Mesodermal cell (in vitro differentiated cells): ENCODE measurements around the gene SLCO3A1.

Source experiments
- H3K27ac ChIP-seq: 2 replicates; pipeline ENCODE4 v1.7.0; 2013; ENCODE audit warnings: mild to moderate bottlenecking, low read depth, low read length, moderate library complexity; ENCODE audit not compliant: severe bottlenecking
- H3K36me3 ChIP-seq: 2 replicates; pipeline ENCODE4 v1.7.1; 2013; ENCODE audit warnings: mild to moderate bottlenecking, low read length, moderate library complexity; ENCODE audit not compliant: control insufficient read depth, insufficient read depth
- H3K4me1 ChIP-seq: one replicate; pipeline ENCODE4 v1.7.1; 2013; ENCODE audit warnings: mild to moderate bottlenecking, low read length; ENCODE audit not compliant: insufficient read depth, control insufficient read depth, poor library complexity, severe bottlenecking
- H3K4me3 ChIP-seq: 2 replicates; pipeline ENCODE4 v1.7.0; 2013; ENCODE audit warnings: low read length, control low read depth, mild to moderate bottlenecking; ENCODE audit not compliant: insufficient read depth, poor library complexity, severe bottlenecking; ENCODE audit errors: extremely low read depth
- H3K9me3 ChIP-seq: 2 replicates; pipeline ENCODE4 v1.7.1; 2013; ENCODE audit warnings: mild to moderate bottlenecking, low read length, moderate library complexity; ENCODE audit not compliant: control insufficient read depth
- WGBS, 2 experiments: methylation state at CpG; one replicate each; pipeline ENCODE4 v1.1.5; 2013; ENCODE audit warnings: missing lambda C conversion rate in 2 of 2; ENCODE audit not compliant: insufficient coverage in 2 of 2; 5-methylcytosine and 5-hydroxymethylcytosine counted together

The SLCO3A1 gene

DNA sequence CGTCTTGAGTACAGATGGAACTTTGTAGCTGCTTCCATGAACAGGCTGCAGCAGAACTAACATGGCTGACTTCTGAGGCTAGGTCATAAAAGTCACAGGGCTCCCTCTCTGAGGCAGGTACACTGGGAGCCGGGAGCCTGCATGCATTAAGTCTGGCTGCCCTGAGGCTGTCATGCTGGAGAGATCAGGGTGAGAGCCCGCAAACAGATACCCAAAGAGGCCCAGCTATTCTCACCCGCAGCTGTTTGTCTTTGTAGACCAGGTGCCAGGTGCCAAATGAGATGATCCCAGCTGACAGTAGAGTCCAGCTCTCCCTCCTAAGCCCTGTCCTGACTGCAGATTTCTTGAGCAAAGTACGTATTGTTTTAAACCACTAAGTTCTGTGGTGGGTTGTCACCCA is 8.6 kb upstream of the SLCO3A1 start:
- Histone ChIP-seq H3K36me3 (no peaks in the 10 kb centered on the region), H3K27ac (no peak overlapping the region)

GRCh38 chr15:91845720-91846119 is 7.8 kb upstream of the SLCO3A1 start:
- 87% methylated on average over 4 of the region's 6 CpGs; no CpG with 5 or more reads in 1 of the 2 experiments for WGBS, 2 experiments
- Histone ChIP-seq H3K9me3 (no peaks in the 10 kb centered on the region), H3K27ac (no peak overlapping the region), H3K4me3 (no peak overlapping the region), H3K4me1 (no peaks in the 10 kb centered on the region), H3K36me3 (no peaks in the 10 kb centered on the region)

More for the DNA sequence above, 8.6 kb upstream of the SLCO3A1 start:
- no peak overlapping the region for H3K4me3 ChIP-seq
- WGBS, 2 experiments = 80 to 84% methylated on average over 4 of the region's 5 CpGs
- H3K4me1 ChIP-seq = no peaks in the 10 kb centered on the region
- no peaks in the 10 kb centered on the region for H3K9me3 ChIP-seq

DNA sequence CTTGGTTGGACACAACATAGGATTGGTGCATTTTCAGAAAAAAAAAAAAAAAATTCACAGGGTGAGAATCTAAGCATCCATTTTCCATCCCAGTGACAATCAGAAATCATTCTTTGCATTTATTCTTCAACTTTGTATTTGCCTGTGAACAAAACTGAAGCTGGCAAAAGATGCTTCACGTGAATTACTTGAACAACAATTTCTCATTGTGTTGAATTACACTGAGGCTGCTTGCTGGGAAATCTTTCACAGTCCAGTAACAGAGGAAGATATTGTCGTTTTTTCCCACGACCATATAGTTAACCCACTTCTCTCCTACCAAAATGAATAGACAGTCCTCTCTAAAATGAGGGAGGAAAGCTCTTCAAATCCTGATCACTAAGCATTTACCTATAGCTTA is 4.3 kb upstream of the SLCO3A1 start:
- Histone ChIP-seq H3K4me1 (no peaks in the 10 kb centered on the region), H3K36me3 (no peaks in the 10 kb centered on the region), H3K27ac (no peak overlapping the region), H3K4me3 (no peak overlapping the region), H3K9me3 (no peaks in the 10 kb centered on the region)
- 60% methylated on average over 1 of the region's 3 CpGs; no CpG with 5 or more reads in 1 of the 2 experiments for WGBS, 2 experiments

DNA sequence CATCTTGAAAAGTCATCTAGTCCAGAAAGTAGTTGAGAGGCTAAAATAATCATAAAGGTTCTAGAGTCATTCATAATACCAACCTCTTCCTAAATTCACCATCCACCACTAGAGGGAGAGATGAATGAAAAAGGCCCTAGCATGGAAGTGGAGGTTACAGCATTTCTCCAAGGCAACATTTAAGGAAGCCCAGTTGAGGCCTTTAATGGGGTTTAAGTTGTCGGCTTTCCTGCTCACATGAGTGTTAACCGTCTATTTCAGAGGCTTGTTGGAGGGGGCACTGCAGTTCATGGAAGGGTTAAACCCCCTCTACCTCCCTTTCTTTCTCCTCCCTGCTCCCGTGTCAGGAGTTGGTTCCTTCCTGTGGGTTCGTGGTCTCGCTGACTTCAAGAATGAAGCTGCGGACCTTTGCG is 3.8 kb upstream of the SLCO3A1 start:
- Histone ChIP-seq H3K27ac (no peak overlapping the region), H3K36me3 (no peaks in the 10 kb centered on the region), H3K9me3 (no peaks in the 10 kb centered on the region), H3K4me1 (no peaks in the 10 kb centered on the region), H3K4me3 (no peak overlapping the region)
- WGBS, 2 experiments = 74 to 83% methylated on average over 1 to 3 of the region's 7 CpGs

DNA sequence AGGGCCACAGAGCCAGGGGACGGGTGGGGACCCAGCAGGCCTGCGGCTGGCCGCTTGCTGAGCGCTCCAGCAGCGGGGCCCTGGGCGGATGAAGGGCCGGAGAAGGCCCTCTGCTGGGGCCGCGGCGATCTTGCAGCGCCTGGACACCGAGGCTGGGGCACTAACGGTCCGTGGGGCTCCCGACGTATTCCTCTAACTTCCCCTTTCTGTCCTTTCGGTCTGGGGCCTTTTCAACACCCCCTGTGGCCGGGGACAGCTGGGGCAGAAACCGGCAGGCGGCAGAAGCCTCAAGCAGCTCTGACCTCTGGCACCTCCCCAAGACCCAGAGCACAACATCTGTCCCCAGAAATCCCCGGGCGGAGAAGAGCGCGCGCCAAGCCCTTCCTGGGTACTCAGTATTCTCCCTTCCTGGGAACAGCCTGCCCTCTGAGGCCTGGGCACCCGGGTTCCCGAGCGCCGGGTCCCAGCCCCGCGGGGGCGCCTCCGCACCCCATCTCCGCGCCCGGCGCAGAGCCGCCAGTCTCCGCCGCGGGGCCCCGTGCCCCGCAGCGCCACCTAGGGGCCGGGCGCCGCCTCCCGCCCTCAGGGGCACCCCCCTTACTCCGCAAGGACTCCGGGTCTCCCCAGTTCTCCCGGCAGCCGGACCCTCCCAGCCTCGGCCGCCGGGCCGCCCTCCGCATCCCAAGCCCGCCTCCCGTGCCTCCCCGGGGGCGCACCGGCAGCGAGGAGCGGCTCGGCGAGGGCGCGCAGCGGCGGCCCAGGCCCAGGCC is 582 bp upstream of the SLCO3A1 start:
- no peaks in the 10 kb centered on the region for H3K36me3 ChIP-seq
- H3K9me3 ChIP-seq = no peaks in the 10 kb centered on the region
- no peak overlapping the region for H3K27ac ChIP-seq
- no peaks in the 10 kb centered on the region for H3K4me1 ChIP-seq
- WGBS, 2 experiments = 0 to 1% methylated on average over 55 to 56 of the region's 70 CpGs
- peak overlapping the region; percentile 66 for H3K4me3 ChIP-seq

DNA sequence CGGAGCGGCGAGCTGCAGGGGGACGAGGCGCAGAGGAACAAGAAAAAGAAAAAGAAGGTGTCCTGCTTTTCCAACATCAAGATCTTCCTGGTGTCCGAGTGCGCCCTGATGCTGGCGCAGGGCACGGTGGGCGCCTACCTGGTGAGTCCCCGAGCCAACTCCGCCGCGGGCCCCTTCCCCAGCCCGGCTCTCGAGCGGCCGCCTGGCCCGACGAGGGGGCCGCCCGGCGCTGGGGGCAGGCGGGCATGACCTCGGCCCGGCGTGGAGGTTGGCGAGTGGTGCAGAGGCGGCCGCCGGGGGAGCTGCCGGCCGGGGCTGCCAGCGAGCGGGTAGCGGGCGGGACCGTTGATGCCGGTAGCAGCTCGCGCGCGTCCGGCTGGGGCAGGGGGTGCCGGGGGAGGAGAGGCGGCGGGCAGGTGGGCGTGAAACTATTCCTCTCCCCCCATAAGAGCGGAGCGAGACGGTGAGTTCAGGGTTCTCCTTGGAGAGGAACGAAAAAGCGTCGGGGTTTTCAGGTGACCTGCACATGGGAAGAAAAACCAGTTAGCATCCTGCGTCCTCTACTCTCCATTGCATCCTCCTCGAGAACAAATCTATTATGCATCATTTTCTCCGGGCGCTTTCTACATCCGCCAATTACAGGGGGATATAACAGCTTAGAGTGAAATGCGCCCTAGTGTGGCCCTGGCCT is 585 bp downstream of the SLCO3A1 start:
- 1 to 3% methylated on average over 15 to 41 of the region's 60 CpGs for WGBS, 2 experiments
- no peak overlapping the region for H3K27ac ChIP-seq
- H3K36me3 ChIP-seq = no peaks in the 10 kb centered on the region
- peak overlapping the region; percentile 66 for H3K4me3 ChIP-seq
- no peaks in the 10 kb centered on the region for H3K9me3 ChIP-seq
- H3K4me1 ChIP-seq = no peaks in the 10 kb centered on the region

- Histone ChIP-seq H3K36me3 (no peaks in the 10 kb centered on the region), H3K4me3 (peak overlapping the region; percentile 66), H3K4me1 (no peaks in the 10 kb centered on the region), H3K9me3 (no peaks in the 10 kb centered on the region), H3K27ac (no peak overlapping the region)
- WGBS, 2 experiments = 42% methylated on average over 7 to 12 of the region's 12 CpGs
These were observed 1.1 kb downstream of the SLCO3A1 start for GRCh38 chr15:91854639-91854990.

DNA sequence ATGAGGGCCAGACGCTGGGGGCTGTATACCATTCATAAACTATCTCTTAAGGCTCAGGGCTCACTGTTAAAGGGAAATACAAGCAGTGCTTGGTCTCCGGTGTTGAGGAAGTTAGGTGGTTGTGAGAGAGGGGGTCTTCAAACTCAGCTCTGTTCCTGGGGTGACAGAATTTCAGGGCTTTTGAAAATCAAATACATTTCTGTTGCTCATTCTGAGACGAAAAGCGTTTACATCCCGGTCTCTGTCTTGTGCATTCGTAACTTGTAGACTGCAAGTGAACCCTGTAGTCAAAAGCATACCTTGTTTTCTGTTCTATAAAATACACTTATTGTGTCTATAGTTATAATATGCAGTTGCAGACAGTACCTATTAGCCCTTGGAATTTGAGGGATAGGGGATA is 1.7 kb downstream of the SLCO3A1 start:
- H3K9me3 ChIP-seq = no peaks in the 10 kb centered on the region
- no peaks in the 10 kb centered on the region for H3K4me1 ChIP-seq
- no peak overlapping the region for H3K27ac ChIP-seq
- H3K4me3 ChIP-seq = no peak overlapping the region
- no peaks in the 10 kb centered on the region for H3K36me3 ChIP-seq
- WGBS, 2 experiments = 80 to 100% methylated on average over 2 to 4 of the region's 6 CpGs

- Histone ChIP-seq H3K9me3 (no peaks in the 10 kb centered on the region), H3K4me1 (no peaks in the 10 kb centered on the region), H3K36me3 (no peaks in the 10 kb centered on the region), H3K27ac (no peak overlapping the region), H3K4me3 (no peak overlapping the region)
- 76 to 78% methylated on average over 11 to 12 of the region's 14 CpGs for WGBS, 2 experiments
These were observed 2.4 kb downstream of the SLCO3A1 start for GRCh38 chr15:91855684-91856489.

DNA sequence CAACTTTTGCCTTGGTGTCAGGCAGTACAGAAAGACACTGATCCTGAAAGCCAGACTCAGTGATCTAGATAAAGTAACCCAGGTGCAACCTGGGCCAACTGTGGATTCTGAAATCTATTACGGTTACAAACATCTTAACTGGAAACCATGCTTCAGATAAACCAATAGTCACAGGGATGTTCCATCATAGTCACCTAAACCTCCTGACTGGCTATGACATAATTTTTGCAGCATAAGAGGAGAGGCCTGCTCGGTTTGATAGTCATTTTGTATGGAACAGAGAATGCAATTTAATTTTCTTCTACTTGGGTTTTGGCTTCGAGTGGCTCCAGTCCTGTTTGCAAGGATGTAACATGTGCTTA is 3.7 kb downstream of the SLCO3A1 start:
- H3K36me3 ChIP-seq = no peaks in the 10 kb centered on the region
- H3K4me3 ChIP-seq = no peak overlapping the region
- H3K9me3 ChIP-seq = no peaks in the 10 kb centered on the region
- 89 to 93% methylated on average over 3 of the region's 3 CpGs for WGBS, 2 experiments
- no peak overlapping the region for H3K27ac ChIP-seq
- H3K4me1 ChIP-seq = no peaks in the 10 kb centered on the region
